Kidney tubule cell (primary cell): Measurements from ENCODE around the gene WIZ.
A peak's percentile ranks its signal among the peaks of the same experiment; 100 is the strongest.
"Not testable (repeated sequence)": the region's sequence is repeated elsewhere in the genome, so short reads cannot be mapped to it uniquely, and the experiment has no call there.

ENCODE experiments used
- DNase-seq: peaks from one replicate; pipeline ENCODE4 v3.0.0-alpha.2; 2018; ENCODE audit warnings: low spot score

WIZ gene

DNA sequence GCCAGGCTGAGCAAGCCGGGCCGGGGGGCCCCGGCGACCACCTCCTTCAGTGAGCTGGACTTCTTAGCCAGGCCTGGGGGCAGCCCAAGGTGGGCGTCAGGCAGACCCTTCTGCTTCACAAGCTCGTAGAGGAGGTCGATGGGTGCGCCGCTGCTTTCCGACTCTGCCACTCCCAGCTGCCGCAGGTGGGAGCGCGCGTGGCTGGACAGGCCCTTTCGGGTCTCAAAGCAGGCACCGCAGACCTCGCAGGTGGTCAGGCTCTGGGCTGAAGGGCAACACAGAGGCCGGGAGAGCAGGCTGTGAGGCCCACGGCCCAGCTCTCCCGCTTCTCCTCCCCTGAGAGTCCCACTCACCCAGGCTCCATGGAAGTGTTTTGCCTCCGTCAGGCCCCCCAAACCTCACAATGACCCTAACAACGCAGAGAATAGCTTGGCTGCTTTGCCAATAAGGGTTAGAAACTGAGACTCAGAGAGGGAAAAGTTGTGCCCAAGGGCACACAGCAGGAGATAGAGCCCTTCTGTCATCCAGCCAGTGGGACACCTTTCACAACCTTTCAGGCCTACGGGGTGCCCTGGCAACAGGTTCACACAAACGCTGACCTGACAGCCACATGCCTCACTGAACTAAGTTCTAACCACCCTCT, 19.8 kb downstream of the WIZ start:
- no peak for DNase-seq

DNA sequence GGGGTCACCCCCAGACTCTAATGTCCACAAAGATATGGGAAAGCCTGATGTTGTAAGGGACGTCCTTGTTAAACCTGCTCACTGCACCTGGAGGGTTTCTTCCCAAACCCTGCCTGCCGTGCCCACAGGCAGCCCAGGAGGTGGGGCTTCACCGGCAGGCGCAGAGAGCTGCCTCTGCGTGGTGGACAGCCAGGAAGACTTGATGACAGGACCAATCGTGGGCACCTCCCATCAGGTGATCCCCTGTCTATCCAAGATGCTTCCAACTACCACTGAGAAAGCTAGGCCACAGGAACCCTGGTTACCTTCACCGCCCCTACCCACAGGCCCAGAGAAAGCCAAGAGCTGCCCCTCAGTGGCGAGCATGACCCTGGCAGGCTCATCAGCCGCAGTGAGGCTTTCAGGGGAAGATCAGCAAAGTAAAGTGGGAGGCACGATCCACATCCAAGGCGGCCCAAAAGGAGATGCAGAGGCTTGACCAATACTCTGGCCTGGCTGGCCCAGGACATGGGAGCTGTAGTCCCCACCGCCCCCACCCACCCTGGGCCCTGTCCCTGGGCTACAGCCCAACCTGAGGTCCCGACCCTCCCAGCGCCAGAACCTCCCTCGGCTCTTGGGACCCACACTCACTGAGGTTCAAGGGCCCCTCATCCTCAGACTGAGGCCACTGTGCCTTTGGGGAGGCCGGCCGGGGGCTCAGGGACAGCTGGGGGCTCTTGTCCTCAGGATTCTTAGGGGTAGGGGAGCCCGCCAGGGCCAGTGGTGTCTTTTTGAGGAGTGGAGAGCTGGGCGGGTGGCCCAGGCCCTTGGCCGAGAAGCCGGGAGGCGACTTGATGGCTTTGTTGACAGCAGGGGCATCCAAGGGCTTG, 20.6 kb downstream of the WIZ start:
- no peak for DNase-seq

GRCh38 chr19:15427991-15428471, 21.7 kb downstream of the WIZ start:
- no peak for DNase-seq

- no peak for DNase-seq
Observed at GRCh38 chr19:15427350-15427700, 22.4 kb downstream of the WIZ start.

GRCh38 chr19:15426485-15427349, 23.0 kb downstream of the WIZ start:
- no peak for DNase-seq

GRCh38 chr19:15425321-15425950, 24.3 kb downstream of the WIZ start:
- DNase-seq, result no peak

DNA sequence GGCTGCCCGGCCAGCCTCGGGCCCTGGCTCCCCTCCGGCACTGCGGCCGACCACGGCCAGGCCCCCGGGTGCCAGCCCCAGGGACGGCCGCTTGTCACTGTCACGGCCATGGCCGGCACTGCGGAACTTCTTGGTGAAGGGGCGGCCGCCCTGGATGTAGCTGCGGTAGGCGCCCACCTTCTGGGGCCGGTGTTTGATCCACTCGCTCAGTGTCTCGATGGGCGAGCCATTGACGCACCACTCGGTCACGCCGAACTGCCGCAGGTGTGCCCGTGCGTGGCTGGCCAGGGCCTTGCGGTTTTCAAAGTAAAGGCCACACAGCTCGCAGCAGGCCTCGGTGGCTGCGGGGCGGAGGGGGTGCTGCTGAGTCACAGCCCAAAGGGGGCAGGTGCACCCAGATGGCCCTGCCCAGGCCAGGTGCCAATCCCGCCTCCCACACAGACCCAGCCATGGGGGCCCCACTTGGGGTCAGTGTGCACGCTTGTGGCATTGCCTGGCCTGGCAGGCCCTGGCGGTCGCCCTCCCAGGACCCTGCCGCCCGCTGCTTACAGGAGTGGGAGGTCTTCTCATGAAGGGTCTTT, 25.0 kb downstream of the WIZ start:
- no peak for DNase-seq

DNA sequence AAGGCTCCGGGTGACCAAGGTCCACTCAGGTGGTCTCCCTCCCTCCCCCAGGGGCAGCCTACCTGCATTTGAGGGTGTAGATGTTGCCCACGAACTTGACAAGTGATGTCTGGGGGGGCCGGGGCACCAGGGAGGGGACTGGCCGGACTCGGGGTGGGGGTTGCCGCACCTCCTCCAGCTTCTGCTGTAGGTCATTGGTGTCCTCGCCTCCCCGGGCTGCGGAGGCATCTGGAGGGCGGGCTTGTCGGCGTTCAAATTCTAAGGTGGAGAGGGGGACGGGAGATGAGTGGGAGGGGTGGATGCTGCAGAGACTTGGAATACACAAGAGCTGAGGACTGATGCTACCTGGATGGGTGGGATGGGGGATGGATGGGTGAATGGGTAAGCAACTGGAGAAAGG, 25.6 kb downstream of the WIZ start:
- no peak for DNase-seq

- no peak for DNase-seq
Observed at GRCh38 chr19:15423130-15423529, 26.6 kb downstream of the WIZ start.

- no peak for DNase-seq
Observed at GRCh38 chr19:15422296-15423075, 27.3 kb downstream of the WIZ start.

DNA sequence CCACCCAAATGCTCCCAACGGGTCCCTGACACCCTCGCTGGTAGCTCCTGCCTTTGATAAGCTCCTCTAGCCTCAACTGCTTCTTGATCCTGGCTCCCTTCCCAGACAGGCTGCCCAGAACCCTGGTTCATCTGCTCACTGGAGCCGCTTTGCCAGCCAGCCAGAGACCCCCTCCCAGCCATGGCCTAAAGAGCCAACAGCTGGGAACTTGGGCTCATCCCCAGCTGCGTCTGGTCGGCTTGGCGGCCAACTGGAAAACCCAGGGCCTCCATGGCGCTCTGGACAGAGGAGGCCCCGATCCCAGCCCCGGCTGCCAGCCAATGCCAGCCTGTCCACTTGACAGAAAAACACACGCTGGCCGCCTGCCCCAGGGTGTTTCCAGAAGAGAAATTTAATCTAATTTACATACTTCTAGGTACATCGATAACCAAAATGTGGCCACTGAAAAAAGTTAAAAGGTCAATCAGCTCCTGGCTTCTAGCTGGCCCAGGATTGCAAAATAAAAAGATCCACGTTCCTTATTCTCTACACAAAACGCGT, 28.0 kb downstream of the WIZ start:
- DNase-seq, result no peak

DNA sequence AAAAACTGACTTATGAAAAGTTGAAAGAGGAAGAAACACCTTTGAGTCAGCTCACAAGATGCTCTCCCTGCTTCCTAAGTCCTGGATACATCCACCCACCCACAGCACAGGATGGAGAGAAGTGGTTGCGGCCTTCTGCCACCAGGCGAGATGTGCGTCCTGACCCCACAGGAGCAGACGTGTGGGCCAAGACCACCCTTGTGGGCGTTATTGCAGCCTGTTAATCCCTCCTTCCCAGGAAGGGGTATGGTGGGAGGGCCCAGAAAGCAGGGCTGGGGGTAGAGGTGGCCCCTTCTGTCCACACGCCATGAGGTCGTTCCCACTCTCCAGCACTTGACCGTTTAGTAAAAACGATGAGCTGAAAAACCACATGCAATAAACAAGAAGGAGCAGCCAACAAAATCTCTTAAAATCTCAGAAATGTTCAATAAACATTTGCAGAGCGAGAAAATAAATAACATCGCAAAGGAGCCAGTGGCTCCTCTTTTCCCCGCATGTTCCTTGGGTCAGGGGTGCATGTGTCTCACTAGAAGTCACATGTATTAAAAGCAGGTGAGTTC, 28.5 kb downstream of the WIZ start:
- no peak for DNase-seq

DNA sequence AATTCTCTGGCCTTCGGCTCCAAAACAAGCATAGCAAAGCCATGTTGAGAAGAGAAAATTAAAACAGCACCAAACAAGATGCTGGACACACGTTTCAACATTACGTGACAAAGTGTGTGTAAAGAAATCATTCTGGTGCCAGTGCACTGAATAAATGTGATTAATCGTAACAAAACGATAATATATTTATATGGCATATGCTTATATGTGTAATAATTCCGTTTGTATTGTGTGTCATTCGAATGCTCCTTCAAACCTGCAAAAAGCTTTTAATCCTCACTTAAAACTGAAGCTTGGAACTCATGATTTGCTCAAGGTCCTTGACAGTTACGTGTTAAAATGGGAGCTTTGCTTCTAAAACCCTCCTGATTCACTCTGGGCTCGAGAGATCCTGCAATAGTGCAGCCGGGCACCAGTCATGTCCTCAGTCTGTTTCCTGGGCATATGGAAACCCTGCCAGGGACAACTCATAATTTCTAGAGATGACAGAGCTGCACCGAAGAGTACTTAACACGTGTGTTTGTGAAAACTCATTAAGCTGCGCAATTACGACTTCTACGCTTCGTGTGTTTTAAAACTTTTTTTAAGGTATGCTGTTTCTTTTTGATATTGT, 30.2 kb downstream of the WIZ start:
- DNase-seq, result peak; percentile 16

GRCh38 chr19:15418579-15419412, 31.0 kb downstream of the WIZ start, which contains the start of gene AKAP8L:
AKAP8L (minus strand) TSS chr19:15418988; CDS start chr19:15418923, 65 bp downstream.
- peak; percentile 100 for DNase-seq

- DNase-seq, result peak; percentile 40
Observed at GRCh38 chr19:15418231-15418578, 31.6 kb downstream of the WIZ start.

- DNase-seq, result peak; percentile 37
Observed at GRCh38 chr19:15417699-15418098, 32.1 kb downstream of the WIZ start.

DNA sequence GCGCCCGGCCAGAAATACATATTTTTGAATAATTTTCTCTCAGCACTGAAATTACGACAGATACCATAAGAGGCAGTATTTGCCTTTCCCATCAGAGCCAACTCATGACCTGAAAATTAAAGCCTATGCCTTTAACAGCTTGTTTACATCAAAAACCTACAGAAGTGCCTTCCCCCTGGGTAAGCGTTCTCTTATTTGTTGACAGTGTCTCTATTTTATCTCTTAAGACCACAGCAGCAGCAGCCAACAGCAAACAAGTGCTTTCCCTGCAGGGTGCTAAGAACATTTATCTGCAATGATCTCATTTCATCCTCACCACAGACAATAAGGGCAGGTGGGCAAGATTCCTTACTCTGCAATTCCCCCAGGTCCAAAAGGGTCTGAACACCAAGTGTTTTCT, 36.9 kb downstream of the WIZ start:
- no peak for DNase-seq

DNA sequence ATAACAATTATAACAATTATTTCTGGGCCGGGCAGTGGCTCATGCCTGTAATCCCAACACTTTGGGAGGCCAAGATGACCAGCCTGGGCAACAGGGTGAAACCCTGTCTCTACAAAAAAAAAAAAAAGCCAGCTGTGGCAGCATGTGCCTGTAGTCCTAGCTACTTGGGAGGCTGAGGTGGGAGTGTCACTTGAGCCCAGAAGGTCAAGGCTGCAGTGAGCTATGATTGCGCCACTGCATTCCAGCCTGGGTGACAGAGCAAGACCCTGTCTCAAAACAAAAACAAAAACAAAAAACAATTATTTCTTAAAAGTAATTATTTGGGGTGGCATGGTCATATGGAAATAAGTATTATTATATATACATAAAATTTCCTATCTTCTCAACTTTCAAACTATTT, 38.4 kb downstream of the WIZ start:
- DNase-seq, result not testable (repeated sequence)

DNA sequence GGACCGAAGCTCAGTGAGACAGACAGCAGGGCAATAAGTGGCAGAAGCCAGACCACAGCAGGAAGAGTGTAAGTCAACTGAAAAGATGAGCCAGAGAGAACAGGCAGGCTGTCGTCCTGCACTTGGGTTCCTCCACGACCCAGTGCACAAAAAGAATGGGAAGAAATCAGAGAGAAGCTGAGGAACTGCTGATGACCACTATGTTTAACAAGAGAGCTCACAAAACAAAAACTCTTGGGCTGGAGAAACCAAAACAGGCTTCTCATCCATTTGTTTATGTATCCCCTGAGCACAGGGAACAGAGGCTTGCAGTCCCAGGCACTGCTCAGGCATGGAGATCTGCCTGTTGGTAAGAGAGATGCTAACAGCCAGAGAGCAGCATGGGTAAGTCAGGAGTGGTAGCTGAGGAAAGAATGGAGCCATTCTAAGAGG, 45.0 kb downstream of the WIZ start:
- DNase-seq, result peak; percentile 76
